ENCODE measurements around the gene CTRL.

CTRL gene

GRCh38 chr16:67931712-67932461, at the start of gene CTRL:
Gene CTRL, minus strand, starts transcription at chr16:67931862. Its CDS starts 10 bp downstream, at chr16:67931852.
- H3K9me3 ChIP-seq (ENCODE audit: severe bottlenecking) = no peaks in the 10 kb centered on the region
- H3K27me3 ChIP-seq (ENCODE audit: insufficient read depth, low read depth, severe bottlenecking) = no peaks in the 10 kb centered on the region
- H3K36me3 ChIP-seq = peaks cover 4% of the 10 kb centered on the region
- TF ChIP-seq CTCF (IDR thresholded peaks at IDR 0.05; ENCODE audit: low read depth, low read length) = peak; percentile 31
- no peak for DNase-seq
- no peak within 1 kb of the TSS for H3K4me3 ChIP-seq (ENCODE audit: low read depth, low read length)
- H3K27ac ChIP-seq = no peak within 1 kb of the TSS

- Histone ChIP-seq H3K9me3 (ENCODE audit: severe bottlenecking) (no peaks in the 10 kb centered on the region), H3K27me3 (ENCODE audit: insufficient read depth, low read depth, severe bottlenecking) (no peaks in the 10 kb centered on the region), H3K27ac (no peak within 1 kb of the TSS), H3K36me3 (no peaks in the 10 kb centered on the region), H3K4me3 (ENCODE audit: low read depth, low read length) (no peak within 1 kb of the TSS)
- TF ChIP-seq CTCF (IDR thresholded peaks at IDR 0.05; ENCODE audit: low read depth, low read length) = no peak
- no peak for DNase-seq
Measured at GRCh38 chr16:67979955-67980678, 48.5 kb upstream of the CTRL start, which contains the start of gene DPEP3. Gene DPEP3, minus strand, starts transcription at chr16:67980499. Its CDS starts 119 bp downstream, at chr16:67980380.

GRCh38 chr16:67977469-67978227, 46.0 kb upstream of the CTRL start:
- no peaks in the 10 kb centered on the region for H3K36me3 ChIP-seq
- no peak for DNase-seq

GRCh38 chr16:67977005-67977404, 45.3 kb upstream of the CTRL start:
- no peaks in the 10 kb centered on the region for H3K36me3 ChIP-seq
- no peak for DNase-seq
- no peaks in the 10 kb centered on the region for H3K27me3 ChIP-seq (ENCODE audit: insufficient read depth, low read depth, severe bottlenecking)
- H3K9me3 ChIP-seq (ENCODE audit: severe bottlenecking) = no peaks in the 10 kb centered on the region
- no peak overlapping the region for H3K27ac ChIP-seq
- no peak overlapping the region for H3K4me3 ChIP-seq (ENCODE audit: low read depth, low read length)
- no peak for TF ChIP-seq CTCF (IDR thresholded peaks at IDR 0.05; ENCODE audit: low read depth, low read length)

More at GRCh38 chr16:67977469-67978227, 46.0 kb upstream of the CTRL start:
- H3K27ac ChIP-seq = no peak overlapping the region
- no peak overlapping the region for H3K4me3 ChIP-seq (ENCODE audit: low read depth, low read length)
- no peak for TF ChIP-seq CTCF (IDR thresholded peaks at IDR 0.05; ENCODE audit: low read depth, low read length)
- no peaks in the 10 kb centered on the region for H3K9me3 ChIP-seq (ENCODE audit: severe bottlenecking)
- no peaks in the 10 kb centered on the region for H3K27me3 ChIP-seq (ENCODE audit: insufficient read depth, low read depth, severe bottlenecking)

- TF ChIP-seq CTCF (IDR thresholded peaks at IDR 0.05; ENCODE audit: low read depth, low read length) = no peak
- Histone ChIP-seq H3K27ac (no peak overlapping the region), H3K4me3 (ENCODE audit: low read depth, low read length) (no peak overlapping the region), H3K27me3 (ENCODE audit: insufficient read depth, low read depth, severe bottlenecking) (no peaks in the 10 kb centered on the region), H3K9me3 (ENCODE audit: severe bottlenecking) (no peaks in the 10 kb centered on the region), H3K36me3 (no peaks in the 10 kb centered on the region)
- DNase-seq = peak; percentile 30
Measured at GRCh38 chr16:67976205-67976604, 44.5 kb upstream of the CTRL start.

All from WERI-Rb-1 (cell line).